ENCODE data around the gene LRRC36.

The LRRC36 gene

GRCh38 chr16:67302970-67303369 lies 23.6 kb upstream of the LRRC36 start:
- H3K4me3 ChIP-seq (ENCODE audit: low read depth, low read length) = no peak overlapping the region
- TF ChIP-seq CTCF (IDR thresholded peaks at IDR 0.05; ENCODE audit: insufficient read depth, low read length, missing control alignments) = no peak
- ChIA-PET POLR2A (no interaction called here), CTCF (interaction anchor here (0.7 to 1.1 kb wide), 3 partner anchors 8 to 70 kb away, joined by 3 read pairs; no protein-coding TSS in a partner anchor)
- no peak for DNase-seq (ENCODE audit: low read depth, low spot score)

- CTCF ChIA-PET = interaction anchor here (0.8 to 1.1 kb wide), 2 partner anchors 9 to 69 kb away, joined by 3 read pairs; no protein-coding TSS in a partner anchor
- POLR2A ChIA-PET = no interaction called here
- no peak for DNase-seq (ENCODE audit: low read depth, low spot score)
- no peak overlapping the region for H3K4me3 ChIP-seq (ENCODE audit: low read depth, low read length)
- TF ChIP-seq CTCF (IDR thresholded peaks at IDR 0.05; ENCODE audit: insufficient read depth, low read length, missing control alignments) = no peak
Observed at GRCh38 chr16:67304020-67304419, 22.6 kb upstream of the LRRC36 start.

- DNase-seq (ENCODE audit: low read depth, low spot score) = no peak
- no peak overlapping the region for H3K4me3 ChIP-seq (ENCODE audit: low read depth, low read length)
- ChIA-PET CTCF (interaction anchor here (3.3 kb wide), 1 partner anchor 8 kb away, joined by 14 read pairs; no protein-coding TSS in a partner anchor), POLR2A (no interaction called here)
- TF ChIP-seq CTCF (IDR thresholded peaks at IDR 0.05; ENCODE audit: insufficient read depth, low read length, missing control alignments) = no peak
Observed at GRCh38 chr16:67305216-67306071, 21.2 kb upstream of the LRRC36 start.

GRCh38 chr16:67310561-67310960 lies 16.1 kb upstream of the LRRC36 start:
- no peak for TF ChIP-seq CTCF (IDR thresholded peaks at IDR 0.05; ENCODE audit: insufficient read depth, low read length, missing control alignments)
- ChIA-PET POLR2A (no interaction called here), CTCF (interaction anchor here (1.0 to 1.5 kb wide), 2 partner anchors 50 to 106 kb away, joined by 3 to 5 read pairs; partner anchors contain the start of gene ZDHHC1)
- no peak for DNase-seq (ENCODE audit: low read depth, low spot score)
- H3K4me3 ChIP-seq (ENCODE audit: low read depth, low read length) = no peak overlapping the region

- no peak overlapping the region for H3K4me3 ChIP-seq (ENCODE audit: low read depth, low read length)
- peak; percentile 100 for DNase-seq (ENCODE audit: low read depth, low spot score)
- CTCF ChIA-PET = interaction anchor here (0.7 to 1.5 kb wide), 4 partner anchors 10 to 105 kb away, joined by 3 to 6 read pairs (median 4); partner anchors contain the start of gene ZDHHC1
- POLR2A ChIA-PET = interaction anchor here (0.5 to 1.0 kb wide), 5 partner anchors 15 to 85 kb away, joined by 3 to 4 read pairs (median 3); partner anchors contain the start of gene TMEM208
- TF ChIP-seq CTCF (IDR thresholded peaks at IDR 0.05; ENCODE audit: insufficient read depth, low read length, missing control alignments) = no peak
Observed at GRCh38 chr16:67311607-67312488, 14.8 kb upstream of the LRRC36 start.
